GM12878 (cell line): Measurements from ENCODE around the gene MAPK8. TPM values are rescaled to one million over a fixed set of nuclear protein-coding genes. Genes with fewer than 3 reads are reported as not detected.

Experiments
- ATAC-seq: fragments of 200-7000 bp; cut with Tn5 transposase; 3 replicates; pipeline ENCODE4 v1.9.1; 2020; ENCODE audit warnings: mild to moderate bottlenecking, moderate library complexity
- BruUV-seq: library from RNA; stranded (reverse); fragments of 400-500 nt; replicated peaks from 2 replicates; lab custom pipeline; 2021; lab: Mats Ljungman, UMichigan
- CTCF ChIA-PET: fragments of 300-600 bp; sonication (Branson Sonifier 250); formaldehyde crosslinking; extraction: SDS; loops from one replicate; lab custom pipeline; 2021; ENCODE audit warnings: inconsistent platforms; lab: Yijun Ruan, JAX
- POLR2A ChIA-PET: fragments of 350-600 bp; formaldehyde crosslinking; extraction: SDS; loops from one replicate; lab custom pipeline; 2021; ENCODE audit warnings: inconsistent platforms; lab: Charles Lee
- RAD21 ChIA-PET: fragments of 300-600 bp; sonication (Branson Sonifier 250); formaldehyde crosslinking; loops from one replicate; lab custom pipeline; 2023; ENCODE audit warnings: antibody characterized with exemption; ENCODE audit not compliant: unreplicated experiment; lab: Charles Lee
- SMC1A ChIA-PET: fragments of 300-600 bp; sonication (Branson Sonifier 250); formaldehyde crosslinking; loops from one replicate; lab custom pipeline; 2023; ENCODE audit not compliant: unreplicated experiment, uncharacterized antibody; lab: Charles Lee
- DNase-seq: peaks from one replicate; pipeline ENCODE4 v3.0.0-alpha.2; 2011; ENCODE audit warnings: low read depth, low spot score
- FAIRE-seq: peaks from 3 replicates; lab custom pipeline; 2011; peaks lifted over from hg19 to GRCh38; lab: Jason Lieb, UNC
- H2AFZ ChIP-seq: 2 replicates; pipeline ENCODE4 v1.6.0; 2011; ENCODE audit warnings: low read depth, low read length, control low read depth; ENCODE audit not compliant: control insufficient read depth
- H3K27ac ChIP-seq: 2 replicates; pipeline ENCODE4 v1.5.1; 2011; ENCODE audit warnings: control low read depth; ENCODE audit not compliant: control insufficient read depth, insufficient read depth
- H3K27me3 ChIP-seq, 2 experiments: replicated peaks in 1 of 2; 2 replicates each; pipeline versions ENCODE4 v1.6.0 to v1.6.1; 2011; ENCODE audit warnings: low read length in 1 of 2; ENCODE audit not compliant: control insufficient read depth in 2 of 2, insufficient read depth in 2 of 2
- H3K36me3 ChIP-seq, 2 experiments: 2 replicates each; pipeline ENCODE4 v1.5.1; 2011; ENCODE audit warnings: low read length in 1 of 2; ENCODE audit not compliant: control insufficient read depth in 2 of 2, insufficient read depth in 2 of 2
- H3K4me1 ChIP-seq: 2 replicates; pipeline ENCODE4 v1.6.1; 2011; ENCODE audit warnings: mild to moderate bottlenecking, low read length, moderate library complexity, mixed read lengths; ENCODE audit not compliant: control insufficient read depth, insufficient read depth
- H3K4me2 ChIP-seq: 2 replicates; pipeline ENCODE4 v1.6.0; 2011; ENCODE audit warnings: control low read depth; ENCODE audit not compliant: control insufficient read depth, insufficient read depth
- H3K4me3 ChIP-seq: fragments of 200-600 bp; sonication (generic); 2 replicates; pipeline ENCODE4 v1.5.1; 2016
- H3K79me2 ChIP-seq: 2 replicates; pipeline ENCODE4 v1.6.0; 2011; ENCODE audit warnings: low read length; ENCODE audit not compliant: control insufficient read depth, insufficient read depth
- H3K9ac ChIP-seq: 2 replicates; pipeline ENCODE4 v1.8.0; 2011; ENCODE audit warnings: low read length, control low read depth, mixed read lengths; ENCODE audit not compliant: control insufficient read depth, insufficient read depth
- H3K9me3 ChIP-seq: replicated peaks from 3 replicates; pipeline ENCODE4 v1.5.1; 2011; ENCODE audit warnings: mild to moderate bottlenecking, low read length; ENCODE audit not compliant: control insufficient read depth, insufficient read depth
- H4K20me1 ChIP-seq: 2 replicates; pipeline ENCODE4 v1.6.0; 2011; ENCODE audit not compliant: control insufficient read depth, insufficient read depth
- CHD1 ChIP-seq: IDR thresholded peaks from 2 replicates; pipeline ENCODE4 v1.6.1; 2012; ENCODE audit warnings: low read depth, low read length, improper control_type of control experiment
- GABPA ChIP-seq: IDR thresholded peaks from 2 replicates; pipeline ENCODE4 v1.6.1; 2014; ENCODE audit warnings: antibody characterized with exemption, low read depth, mild to moderate bottlenecking, inconsistent platforms
- IRF4 ChIP-seq: IDR thresholded peaks from 2 replicates; pipeline ENCODE4 v1.6.1; 2011; ENCODE audit warnings: low read depth, low read length
- LARP7 ChIP-seq: fragments of 450-650 bp; IDR thresholded peaks from 2 replicates; pipeline ENCODE4 v1.6.1; 2017; ENCODE audit warnings: mild to moderate bottlenecking
- MTA3 ChIP-seq: IDR thresholded peaks from 2 replicates; pipeline ENCODE4 v1.6.1; 2012; ENCODE audit warnings: low read length, inconsistent platforms, borderline replicate concordance
- POLR2AphosphoS2 ChIP-seq: IDR thresholded peaks from 2 replicates; pipeline ENCODE4 v1.6.1; 2011; ENCODE audit warnings: low read depth, mild to moderate bottlenecking, low read length, improper control_type of control experiment, moderate library complexity
- POLR2AphosphoS5 ChIP-seq: IDR thresholded peaks from 2 replicates; pipeline ENCODE4 v1.6.1; 2011; ENCODE audit warnings: mild to moderate bottlenecking, low read length, inconsistent platforms
- SMAD5 ChIP-seq: IDR thresholded peaks from 2 replicates; pipeline ENCODE4 v1.6.1; 2016; ENCODE audit warnings: antibody characterized with exemption, low read depth
- SPI1 ChIP-seq: IDR thresholded peaks from 2 replicates; pipeline ENCODE4 v1.6.1; 2011; ENCODE audit warnings: low read depth, mild to moderate bottlenecking, low read length, moderate library complexity, borderline replicate concordance; ENCODE audit not compliant: insufficient read depth
- WGBS: methylation state at CpG from one replicate; pipeline ENCODE4 v1.1.6; 2016; ENCODE audit warnings: low lambda C conversion rate; ENCODE audit not compliant: insufficient replicate concordance, insufficient coverage; ENCODE audit errors: missing lambda C conversion rate; 5-methylcytosine and 5-hydroxymethylcytosine counted together
- in situ Hi-C: fragments of 300-500 bp; cut with MboI; formaldehyde crosslinking; loops from 9 replicates; pipeline ENCODE4 v1.14.3; 2018; ENCODE audit warnings: mixed read lengths
- intact Hi-C: fragments of 100-400 bp; cut with micrococcal nuclease; formaldehyde crosslinking; loops from one replicate; pipeline ENCODE4 v1.14.2; 2022; ENCODE audit not compliant: unreplicated experiment
- polyA plus RNA-seq, 11 experiments: library from polyadenylated mRNA; depleted of rRNA in 4 of 11; unstranded in 6 of 11; stranded (reverse) in 5 of 11; fragments of >200 nt; fragmentation: Nextera tagmentation in 4 of 11; fragmentation: Illumina TruSeq in 1 of 11; extraction: Ambion mirVana in 4 of 11; extraction: Trizol in 1 of 11; gene quantifications; 1 replicate in 1 of 11; 2 replicates in 10 of 11; pipeline versions ENCODE4 v1.2.1 to v1.2.3, GENCODE V29; 2011 to 2016; ENCODE audit warnings: inconsistent platforms in 2 of 11, missing spikeins in 2 of 11, low read depth in 1 of 11
- total RNA-seq, 4 experiments: library from RNA; depleted of rRNA in 3 of 4; stranded (reverse); fragments of >200 nt in 3 of 4; fragmentation: Illumina TruSeq in 1 of 4; extraction: Trizol in 1 of 4; gene quantifications; 2 replicates each; pipeline versions ENCODE4 v1.2.1 to v1.2.3, GENCODE V29; 2013 to 2021
- TF ChIP-seq, protein P1 (sequence below): fragments of 450-650 bp; IDR thresholded peaks from 2 replicates; pipeline ENCODE4 v1.6.1; 2014; ENCODE audit warnings: mild to moderate bottlenecking
- TF ChIP-seq, protein P2 (sequence below): fragments of 450-650 bp; IDR thresholded peaks from 2 replicates; pipeline ENCODE4 v1.6.1; 2017; ENCODE audit warnings: mild to moderate bottlenecking, moderate library complexity
- TF ChIP-seq, protein P3 (sequence below): fragments of 450-650 bp; formaldehyde crosslinking; IDR thresholded peaks from 2 replicates; pipeline ENCODE4 v1.4.0; 2020; ENCODE audit warnings: mild to moderate bottlenecking, moderate library complexity

Gene MAPK8
- total and polyA plus RNA-seq, 10 of the 15 experiments (the other 5 are each of a cell fraction or from before 2014, with no cell fraction given): 3.9 to 102 (median 40.0) TPM

DNA sequence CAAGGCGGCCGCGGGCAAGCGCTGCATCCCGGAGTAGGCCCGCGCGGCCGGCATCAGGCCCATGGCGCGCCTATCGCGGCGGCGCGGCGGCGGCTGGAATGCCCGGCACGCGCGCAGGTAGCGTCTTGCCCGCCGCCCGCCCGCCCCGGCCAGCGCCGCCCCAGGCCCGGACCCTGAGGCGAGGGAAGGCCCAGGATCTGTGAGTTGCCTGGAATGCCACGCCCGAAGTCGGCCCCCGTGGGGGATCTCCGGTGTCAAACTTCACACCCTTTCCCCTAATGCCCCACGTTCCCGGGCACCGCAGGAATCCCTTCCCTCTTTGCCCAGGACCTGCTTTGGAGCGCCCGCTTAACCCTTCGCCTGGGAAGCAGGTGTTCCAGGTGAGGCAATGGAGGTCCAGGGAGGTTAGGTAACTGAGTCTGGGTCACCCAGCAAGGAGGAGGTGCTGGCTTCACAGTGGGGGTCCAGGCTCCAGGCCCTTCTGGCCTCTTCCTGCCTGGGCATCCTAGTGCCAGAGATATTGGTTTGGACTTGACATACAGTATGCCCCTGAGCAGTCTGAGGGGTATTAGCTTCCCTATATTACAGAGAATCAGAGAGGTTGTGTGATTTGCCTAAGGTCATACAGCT is 160.2 kb downstream of the MAPK8 start (continued):
- TF ChIP-seq, protein P1, sequence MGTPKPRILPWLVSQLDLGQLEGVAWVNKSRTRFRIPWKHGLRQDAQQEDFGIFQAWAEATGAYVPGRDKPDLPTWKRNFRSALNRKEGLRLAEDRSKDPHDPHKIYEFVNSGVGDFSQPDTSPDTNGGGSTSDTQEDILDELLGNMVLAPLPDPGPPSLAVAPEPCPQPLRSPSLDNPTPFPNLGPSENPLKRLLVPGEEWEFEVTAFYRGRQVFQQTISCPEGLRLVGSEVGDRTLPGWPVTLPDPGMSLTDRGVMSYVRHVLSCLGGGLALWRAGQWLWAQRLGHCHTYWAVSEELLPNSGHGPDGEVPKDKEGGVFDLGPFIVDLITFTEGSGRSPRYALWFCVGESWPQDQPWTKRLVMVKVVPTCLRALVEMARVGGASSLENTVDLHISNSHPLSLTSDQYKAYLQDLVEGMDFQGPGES: no peak
- TF ChIP-seq MTA3: no peak

DNA sequence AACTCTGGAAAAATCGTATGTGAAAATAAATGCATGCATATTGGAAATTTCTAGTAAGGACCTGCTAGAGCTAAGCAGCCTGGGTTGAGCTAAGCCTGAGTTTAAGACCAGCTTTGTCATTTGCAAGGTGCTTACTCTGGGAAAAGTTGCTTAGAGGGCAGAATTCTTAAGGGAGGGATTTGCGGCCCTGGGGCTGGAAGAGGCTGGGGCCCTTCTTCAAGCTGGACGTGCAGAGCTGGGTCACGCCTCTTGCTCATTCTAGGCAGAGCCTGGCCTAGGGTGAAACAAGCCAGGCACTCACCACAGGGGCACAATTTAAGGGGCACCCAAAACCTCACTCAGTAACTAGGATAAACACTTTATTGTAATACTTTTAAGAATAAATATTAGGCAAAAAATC is 161.2 kb downstream of the MAPK8 start:
- H3K27me3 ChIP-seq: no peaks in the 10 kb centered on the region
- POLR2A ChIA-PET: no interaction called here
- CTCF ChIA-PET: no interaction called here
- H3K4me2 ChIP-seq: no peak overlapping the region
- no peak overlapping the region for H3K27ac ChIP-seq
- SMC1A ChIA-PET: no interaction called here
- intact Hi-C loops (no loop called here), in situ Hi-C loops (no loop called here)
- H3K4me1 ChIP-seq: no peaks in the 10 kb centered on the region
- no peak for ATAC-seq
- WGBS: 22% methylated on average over 4 of the region's 4 CpGs
- H3K9me3 ChIP-seq: no peaks in the 10 kb centered on the region
- RAD21 ChIA-PET: no interaction called here
- FAIRE-seq: no peak
- no peak overlapping the region for H3K9ac ChIP-seq
- no peaks in the 10 kb centered on the region for H3K36me3 ChIP-seq
- no peak overlapping the region for H2AFZ ChIP-seq
- H3K79me2 ChIP-seq: no peaks in the 10 kb centered on the region
- no peak overlapping the region for H3K4me3 ChIP-seq
- H4K20me1 ChIP-seq: no peaks in the 10 kb centered on the region
- DNase-seq: no peak
- BruUV-seq: no TSS peak
- TF ChIP-seq MTA3 (no peak), SPI1 (no peak), LARP7 (no peak), GABPA (no peak), IRF4 (no peak), CHD1 (no peak), POLR2AphosphoS2 (no peak), SMAD5 (no peak), POLR2AphosphoS5 (no peak)
- TF ChIP-seq, protein P2, sequence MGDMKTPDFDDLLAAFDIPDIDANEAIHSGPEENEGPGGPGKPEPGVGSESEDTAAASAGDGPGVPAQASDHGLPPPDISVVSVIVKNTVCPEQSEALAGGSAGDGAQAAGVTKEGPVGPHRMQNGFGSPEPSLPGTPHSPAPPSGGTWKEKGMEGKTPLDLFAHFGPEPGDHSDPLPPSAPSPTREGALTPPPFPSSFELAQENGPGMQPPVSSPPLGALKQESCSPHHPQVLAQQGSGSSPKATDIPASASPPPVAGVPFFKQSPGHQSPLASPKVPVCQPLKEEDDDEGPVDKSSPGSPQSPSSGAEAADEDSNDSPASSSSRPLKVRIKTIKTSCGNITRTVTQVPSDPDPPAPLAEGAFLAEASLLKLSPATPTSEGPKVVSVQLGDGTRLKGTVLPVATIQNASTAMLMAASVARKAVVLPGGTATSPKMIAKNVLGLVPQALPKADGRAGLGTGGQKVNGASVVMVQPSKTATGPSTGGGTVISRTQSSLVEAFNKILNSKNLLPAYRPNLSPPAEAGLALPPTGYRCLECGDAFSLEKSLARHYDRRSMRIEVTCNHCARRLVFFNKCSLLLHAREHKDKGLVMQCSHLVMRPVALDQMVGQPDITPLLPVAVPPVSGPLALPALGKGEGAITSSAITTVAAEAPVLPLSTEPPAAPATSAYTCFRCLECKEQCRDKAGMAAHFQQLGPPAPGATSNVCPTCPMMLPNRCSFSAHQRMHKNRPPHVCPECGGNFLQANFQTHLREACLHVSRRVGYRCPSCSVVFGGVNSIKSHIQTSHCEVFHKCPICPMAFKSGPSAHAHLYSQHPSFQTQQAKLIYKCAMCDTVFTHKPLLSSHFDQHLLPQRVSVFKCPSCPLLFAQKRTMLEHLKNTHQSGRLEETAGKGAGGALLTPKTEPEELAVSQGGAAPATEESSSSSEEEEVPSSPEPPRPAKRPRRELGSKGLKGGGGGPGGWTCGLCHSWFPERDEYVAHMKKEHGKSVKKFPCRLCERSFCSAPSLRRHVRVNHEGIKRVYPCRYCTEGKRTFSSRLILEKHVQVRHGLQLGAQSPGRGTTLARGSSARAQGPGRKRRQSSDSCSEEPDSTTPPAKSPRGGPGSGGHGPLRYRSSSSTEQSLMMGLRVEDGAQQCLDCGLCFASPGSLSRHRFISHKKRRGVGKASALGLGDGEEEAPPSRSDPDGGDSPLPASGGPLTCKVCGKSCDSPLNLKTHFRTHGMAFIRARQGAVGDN: no peak
- TF ChIP-seq, protein P3, sequence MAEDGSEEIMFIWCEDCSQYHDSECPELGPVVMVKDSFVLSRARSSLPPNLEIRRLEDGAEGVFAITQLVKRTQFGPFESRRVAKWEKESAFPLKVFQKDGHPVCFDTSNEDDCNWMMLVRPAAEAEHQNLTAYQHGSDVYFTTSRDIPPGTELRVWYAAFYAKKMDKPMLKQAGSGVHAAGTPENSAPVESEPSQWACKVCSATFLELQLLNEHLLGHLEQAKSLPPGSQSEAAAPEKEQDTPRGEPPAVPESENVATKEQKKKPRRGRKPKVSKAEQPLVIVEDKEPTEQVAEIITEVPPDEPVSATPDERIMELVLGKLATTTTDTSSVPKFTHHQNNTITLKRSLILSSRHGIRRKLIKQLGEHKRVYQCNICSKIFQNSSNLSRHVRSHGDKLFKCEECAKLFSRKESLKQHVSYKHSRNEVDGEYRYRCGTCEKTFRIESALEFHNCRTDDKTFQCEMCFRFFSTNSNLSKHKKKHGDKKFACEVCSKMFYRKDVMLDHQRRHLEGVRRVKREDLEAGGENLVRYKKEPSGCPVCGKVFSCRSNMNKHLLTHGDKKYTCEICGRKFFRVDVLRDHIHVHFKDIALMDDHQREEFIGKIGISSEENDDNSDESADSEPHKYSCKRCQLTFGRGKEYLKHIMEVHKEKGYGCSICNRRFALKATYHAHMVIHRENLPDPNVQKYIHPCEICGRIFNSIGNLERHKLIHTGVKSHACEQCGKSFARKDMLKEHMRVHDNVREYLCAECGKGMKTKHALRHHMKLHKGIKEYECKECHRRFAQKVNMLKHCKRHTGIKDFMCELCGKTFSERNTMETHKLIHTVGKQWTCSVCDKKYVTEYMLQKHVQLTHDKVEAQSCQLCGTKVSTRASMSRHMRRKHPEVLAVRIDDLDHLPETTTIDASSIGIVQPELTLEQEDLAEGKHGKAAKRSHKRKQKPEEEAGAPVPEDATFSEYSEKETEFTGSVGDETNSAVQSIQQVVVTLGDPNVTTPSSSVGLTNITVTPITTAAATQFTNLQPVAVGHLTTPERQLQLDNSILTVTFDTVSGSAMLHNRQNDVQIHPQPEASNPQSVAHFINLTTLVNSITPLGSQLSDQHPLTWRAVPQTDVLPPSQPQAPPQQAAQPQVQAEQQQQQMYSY: no peak
